AG09319 (cell line): ENCODE measurements around the gene PRDM15.

ENCODE experiments used
- DNase-seq: peaks from one replicate; pipeline ENCODE4 v3.0.0-alpha.2; 2010; ENCODE audit warnings: low read depth; ENCODE audit errors: extremely low read depth
- TF ChIP-seq, protein P1 (sequence below): IDR thresholded peaks from 2 replicates; pipeline ENCODE4 v1.5.1; 2011; ENCODE audit warnings: low read depth, mild to moderate bottlenecking, inconsistent platforms, low read length, moderate library complexity

The PRDM15 gene

DNA sequence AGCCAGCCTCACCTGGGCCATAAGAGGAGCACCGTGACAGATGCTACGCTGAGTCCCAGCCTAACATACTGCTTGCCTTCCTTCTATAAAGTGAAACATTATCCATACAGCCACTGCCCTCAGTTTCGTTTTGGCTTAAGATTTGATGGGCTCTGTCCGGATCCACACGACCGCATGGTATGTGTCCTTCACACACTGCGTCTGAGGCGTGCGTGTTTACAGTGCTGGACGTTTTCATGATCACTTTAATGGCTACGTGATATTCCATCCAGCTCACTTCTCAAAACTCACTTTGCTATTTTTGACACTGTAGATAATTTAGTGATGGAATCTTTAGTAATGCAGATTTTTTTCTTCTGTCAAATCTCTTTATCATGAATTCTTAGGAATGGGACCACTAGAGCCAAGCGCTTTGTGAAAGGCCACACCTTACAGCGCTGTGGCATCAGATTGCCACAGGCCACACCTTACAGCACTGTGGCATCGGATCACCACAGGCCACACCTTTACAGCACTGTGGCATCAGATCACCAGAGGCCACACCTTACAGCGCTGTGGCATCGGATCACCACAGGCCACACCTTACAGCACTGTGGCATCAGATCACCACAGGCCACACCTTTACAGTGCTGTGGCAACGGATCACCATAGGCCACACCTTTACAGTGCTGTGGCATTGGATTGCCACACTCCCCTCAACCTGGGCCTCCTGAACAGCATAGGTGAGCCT, 47.1 kb downstream of the PRDM15 start:
- DNase-seq = no peak
- TF ChIP-seq, protein P1, sequence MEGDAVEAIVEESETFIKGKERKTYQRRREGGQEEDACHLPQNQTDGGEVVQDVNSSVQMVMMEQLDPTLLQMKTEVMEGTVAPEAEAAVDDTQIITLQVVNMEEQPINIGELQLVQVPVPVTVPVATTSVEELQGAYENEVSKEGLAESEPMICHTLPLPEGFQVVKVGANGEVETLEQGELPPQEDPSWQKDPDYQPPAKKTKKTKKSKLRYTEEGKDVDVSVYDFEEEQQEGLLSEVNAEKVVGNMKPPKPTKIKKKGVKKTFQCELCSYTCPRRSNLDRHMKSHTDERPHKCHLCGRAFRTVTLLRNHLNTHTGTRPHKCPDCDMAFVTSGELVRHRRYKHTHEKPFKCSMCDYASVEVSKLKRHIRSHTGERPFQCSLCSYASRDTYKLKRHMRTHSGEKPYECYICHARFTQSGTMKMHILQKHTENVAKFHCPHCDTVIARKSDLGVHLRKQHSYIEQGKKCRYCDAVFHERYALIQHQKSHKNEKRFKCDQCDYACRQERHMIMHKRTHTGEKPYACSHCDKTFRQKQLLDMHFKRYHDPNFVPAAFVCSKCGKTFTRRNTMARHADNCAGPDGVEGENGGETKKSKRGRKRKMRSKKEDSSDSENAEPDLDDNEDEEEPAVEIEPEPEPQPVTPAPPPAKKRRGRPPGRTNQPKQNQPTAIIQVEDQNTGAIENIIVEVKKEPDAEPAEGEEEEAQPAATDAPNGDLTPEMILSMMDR = no peak

DNA sequence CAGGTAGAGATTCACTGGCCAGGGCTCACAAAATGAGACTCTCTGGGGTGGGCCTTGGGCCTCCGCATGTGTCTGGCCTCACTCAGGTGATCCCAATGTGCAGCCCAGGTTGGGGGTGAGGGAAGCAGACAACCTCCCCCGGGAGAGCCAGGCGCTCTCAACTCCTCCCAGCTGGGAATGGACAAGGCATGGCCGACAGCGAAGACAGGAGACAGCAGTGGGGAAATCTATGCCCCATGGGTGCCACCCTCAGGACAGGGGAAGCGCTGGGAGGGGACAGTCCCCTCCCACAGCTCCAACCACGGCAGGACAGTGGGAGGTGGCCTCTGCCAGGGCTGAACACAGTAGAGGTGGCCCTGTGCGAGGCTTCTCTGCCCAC, 47.7 kb downstream of the PRDM15 start:
- TF ChIP-seq, protein P1 = no peak
- no peak for DNase-seq

DNA sequence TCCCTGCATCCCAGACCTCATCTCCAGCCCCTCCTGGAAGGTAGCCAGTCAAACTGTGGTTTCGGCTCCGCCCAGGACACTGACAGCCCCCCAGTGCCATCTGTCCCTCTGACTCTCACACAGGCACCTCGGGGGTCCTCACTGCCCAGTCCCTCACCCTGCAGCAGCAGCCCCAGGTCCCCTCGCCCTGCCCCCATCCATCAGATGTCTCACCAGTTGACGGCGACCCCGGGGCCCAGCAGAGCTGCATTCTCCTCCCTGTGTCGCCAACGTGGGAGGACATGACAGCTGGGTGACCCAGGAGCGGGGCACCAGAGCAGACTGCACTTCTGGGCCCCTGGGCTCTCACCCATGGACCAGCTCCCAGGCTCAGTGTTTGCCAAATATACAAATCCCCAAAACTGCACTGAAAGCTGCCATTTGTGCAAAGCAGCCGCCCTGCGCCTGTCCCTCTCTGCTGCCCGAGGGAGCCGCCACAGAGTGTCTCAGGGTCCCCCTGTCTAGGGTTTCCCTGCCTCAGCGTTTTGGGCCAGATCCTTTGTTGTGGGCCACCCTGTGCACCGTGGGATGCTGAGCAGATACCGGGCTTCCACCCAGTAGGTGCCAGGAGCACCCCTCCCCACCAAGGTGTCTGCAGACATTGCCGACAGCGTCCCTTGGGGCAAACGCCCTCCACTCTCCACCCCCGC, 48.2 kb downstream of the PRDM15 start:
- TF ChIP-seq, protein P1 = no peak
- no peak for DNase-seq

DNA sequence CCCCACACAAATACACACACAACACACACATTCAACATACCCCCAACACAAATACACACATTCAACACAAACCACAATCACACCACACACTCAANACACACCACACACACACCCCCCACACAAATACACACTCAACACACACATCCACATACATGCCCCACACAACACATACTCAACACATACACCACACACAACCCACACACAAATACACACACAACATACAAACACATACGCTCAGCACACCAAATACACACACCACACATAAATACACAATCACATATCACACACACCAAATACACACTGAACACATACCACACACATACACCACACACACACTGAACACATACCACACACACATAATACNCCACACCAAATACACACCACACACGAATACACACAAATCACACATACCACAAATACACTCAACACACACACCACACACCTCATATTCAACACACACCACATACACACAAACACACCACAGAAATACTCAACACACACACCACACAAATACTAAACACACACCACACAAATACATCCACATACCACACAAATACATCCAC, 48.9 kb downstream of the PRDM15 start:
- TF ChIP-seq, protein P1 = no peak
- no peak for DNase-seq

DNA sequence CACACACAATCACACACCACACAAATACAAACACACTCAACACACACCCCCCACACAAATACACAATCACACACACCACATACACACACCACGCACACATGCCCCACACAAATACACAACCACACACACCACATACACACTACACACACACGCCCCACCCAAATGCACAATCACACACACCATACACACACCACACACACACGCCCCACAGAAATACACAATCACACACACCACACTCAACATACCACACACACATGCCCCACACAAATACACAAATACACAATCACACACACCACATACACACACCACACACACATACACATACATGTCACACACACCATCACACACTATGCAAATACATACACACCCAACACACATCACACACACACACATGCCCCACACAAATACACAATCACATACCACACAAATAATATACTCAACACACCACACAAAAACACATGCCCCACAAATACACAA, 50.2 kb downstream of the PRDM15 start:
- DNase-seq = no peak
- TF ChIP-seq, protein P1 = no peak

DNA sequence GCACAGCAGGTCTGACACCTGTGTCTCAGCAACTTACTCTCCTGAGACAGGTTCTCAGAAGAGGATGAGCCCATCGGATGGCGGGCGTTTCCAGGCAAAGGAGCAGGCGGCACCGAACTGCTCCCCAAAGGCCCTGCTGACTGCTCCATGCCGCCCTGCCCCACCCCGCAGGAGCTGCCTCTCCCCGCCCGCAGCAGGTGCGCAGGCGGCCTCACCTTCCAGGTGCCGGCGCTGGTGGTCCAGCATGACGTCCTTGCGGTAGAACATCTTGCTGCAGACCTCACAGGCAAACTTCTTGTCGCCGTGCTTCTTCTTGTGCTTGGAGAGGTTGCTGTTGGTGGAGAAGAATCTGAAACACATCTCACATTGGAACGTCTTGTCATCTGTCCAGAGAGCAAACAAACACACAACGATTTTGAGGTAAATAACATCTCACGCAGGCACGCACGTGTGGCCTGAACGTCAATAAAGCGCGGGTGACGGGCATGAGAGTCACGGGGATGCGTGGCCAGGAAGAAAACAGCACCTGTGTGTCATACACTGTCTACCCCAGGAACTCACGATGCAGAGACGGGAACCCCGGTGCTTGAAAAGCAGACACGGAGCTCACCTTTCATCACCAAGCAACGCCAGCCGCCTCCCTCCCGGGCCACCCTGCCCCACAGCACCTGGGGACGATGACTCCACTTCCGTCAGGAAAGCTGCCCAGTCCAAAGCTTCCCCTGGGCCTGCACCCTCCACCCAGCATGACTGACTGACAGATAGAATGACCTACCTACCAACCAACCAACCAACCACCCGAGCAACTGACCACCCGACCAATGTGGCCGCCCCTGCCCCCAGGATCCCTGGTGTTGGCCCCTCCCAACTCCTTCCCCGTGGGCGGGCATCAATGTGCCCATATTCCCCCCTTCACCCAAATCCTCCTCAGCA, 50.9 kb downstream of the PRDM15 start:
- TF ChIP-seq, protein P1 = no peak
- DNase-seq = no peak
